ENCODE data around the gene TEC.

Gene TEC

DNA sequence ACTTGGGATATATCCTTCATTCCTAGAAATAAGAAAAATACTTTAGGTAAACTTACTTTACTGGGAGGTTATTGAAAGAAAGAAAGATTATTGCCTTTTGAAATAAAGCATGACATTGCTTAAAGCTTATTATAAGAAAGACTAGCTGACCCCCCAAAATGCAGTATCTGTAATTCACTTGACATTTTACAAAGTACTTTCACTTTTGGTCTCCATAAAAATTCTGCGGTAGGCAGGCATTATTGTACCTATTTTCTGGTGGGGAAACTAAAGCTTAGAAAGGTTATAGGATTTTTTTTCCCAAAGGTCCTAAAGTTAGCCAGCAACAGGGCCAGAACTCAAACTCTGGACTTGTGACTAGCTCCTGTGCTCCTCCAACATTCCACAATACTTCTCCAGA lies 105.9 kb downstream of the TEC start:
- no peak for DNase-seq (ENCODE audit: low read depth)

- peak; percentile 68 for DNase-seq (ENCODE audit: low read depth)
Observed at GRCh38 chr4:48162162-48162561, 107.5 kb downstream of the TEC start.

GRCh38 chr4:48157271-48157670 lies 112.4 kb downstream of the TEC start:
- no peak for DNase-seq (ENCODE audit: low read depth)

DNA sequence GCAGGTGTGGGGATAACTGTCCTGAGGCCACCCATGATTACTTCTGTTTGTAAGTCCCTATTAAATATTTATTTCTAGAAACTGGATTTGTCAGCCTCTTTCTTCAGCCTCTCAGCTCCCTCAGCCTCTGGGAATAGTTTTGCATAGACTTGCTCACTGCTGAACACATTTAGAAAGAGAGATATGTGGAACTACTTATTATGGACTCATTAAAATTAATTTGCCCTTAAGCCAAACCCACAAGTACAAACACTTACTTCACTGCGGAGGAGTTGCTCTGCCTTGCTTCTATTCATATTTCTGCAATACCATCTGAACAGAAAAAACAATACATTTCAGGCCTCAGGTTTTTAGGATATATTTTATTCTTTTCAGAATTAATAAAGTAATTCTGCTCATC lies 113.2 kb downstream of the TEC start:
- no peak for DNase-seq (ENCODE audit: low read depth)

- no peak for DNase-seq (ENCODE audit: low read depth)
Observed at GRCh38 chr4:48153791-48154550, 115.7 kb downstream of the TEC start.

DNA sequence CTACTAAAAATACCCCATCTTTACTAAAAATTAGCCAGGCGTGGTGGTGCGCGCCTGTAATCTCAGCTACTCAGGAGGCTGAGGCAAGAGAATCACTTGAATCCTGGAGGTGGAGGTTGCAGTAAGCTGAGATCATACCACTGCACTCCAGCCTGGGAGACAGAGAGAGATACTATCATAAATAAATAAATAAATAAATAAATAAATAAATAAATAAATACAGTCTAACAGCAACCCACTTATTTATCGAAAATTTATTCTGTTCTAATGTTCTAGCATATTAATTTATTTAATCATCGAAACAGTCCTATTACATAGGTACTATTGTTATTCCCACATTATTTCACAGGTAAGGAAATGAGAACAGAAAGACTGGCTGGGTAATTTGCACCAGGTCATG lies 117.4 kb downstream of the TEC start:
- no peak for DNase-seq (ENCODE audit: low read depth)

GRCh38 chr4:48149827-48150370 lies 119.7 kb downstream of the TEC start:
- DNase-seq (ENCODE audit: low read depth): no peak

GRCh38 chr4:48147621-48148020 lies 122.0 kb downstream of the TEC start:
- DNase-seq (ENCODE audit: low read depth): peak; percentile 24

GRCh38 chr4:48141048-48141447 lies 128.6 kb downstream of the TEC start:
- DNase-seq (ENCODE audit: low read depth): peak; percentile 50

DNA sequence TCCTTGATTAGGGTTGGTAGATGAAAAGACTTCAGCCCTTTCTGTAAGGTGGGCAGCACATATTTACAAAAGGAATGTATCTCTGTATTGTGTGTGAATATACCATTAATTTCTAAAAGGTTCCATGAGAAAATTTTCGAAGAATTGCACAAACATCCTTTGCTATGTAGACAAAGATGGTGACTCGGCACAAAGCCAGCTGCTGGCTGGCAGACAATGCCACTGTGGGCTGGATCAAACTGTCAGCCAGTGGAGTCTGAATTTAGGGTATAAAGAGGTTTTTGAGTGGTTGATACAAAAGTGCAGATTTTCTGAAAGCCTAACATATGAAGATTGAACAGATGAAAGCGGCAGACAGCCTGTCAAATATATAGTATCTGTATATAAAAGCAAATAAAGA lies 129.9 kb downstream of the TEC start:
- peak; percentile 29 for DNase-seq (ENCODE audit: low read depth)

DNA sequence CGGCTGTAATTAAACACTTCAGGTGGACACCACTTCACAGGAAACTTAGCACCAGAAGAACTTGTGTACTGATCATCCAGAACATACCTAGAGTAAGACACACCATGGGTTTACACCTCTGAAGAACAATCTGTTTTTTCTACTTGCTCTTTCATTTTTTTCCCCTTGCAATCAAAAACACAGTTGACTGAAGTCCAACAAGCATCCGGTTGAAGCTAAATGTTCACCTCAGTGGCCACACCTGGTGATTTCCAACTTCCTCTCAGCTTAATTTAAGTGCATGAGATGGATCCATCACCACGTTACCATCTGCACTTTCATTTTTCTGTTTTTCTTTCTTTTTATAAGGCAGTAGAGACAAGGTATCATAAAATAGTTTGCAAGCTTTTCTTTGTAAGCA lies 130.7 kb downstream of the TEC start:
- DNase-seq (ENCODE audit: low read depth): no peak

- no peak for DNase-seq (ENCODE audit: low read depth)
Observed at GRCh38 chr4:48138511-48138910, 131.1 kb downstream of the TEC start.

DNA sequence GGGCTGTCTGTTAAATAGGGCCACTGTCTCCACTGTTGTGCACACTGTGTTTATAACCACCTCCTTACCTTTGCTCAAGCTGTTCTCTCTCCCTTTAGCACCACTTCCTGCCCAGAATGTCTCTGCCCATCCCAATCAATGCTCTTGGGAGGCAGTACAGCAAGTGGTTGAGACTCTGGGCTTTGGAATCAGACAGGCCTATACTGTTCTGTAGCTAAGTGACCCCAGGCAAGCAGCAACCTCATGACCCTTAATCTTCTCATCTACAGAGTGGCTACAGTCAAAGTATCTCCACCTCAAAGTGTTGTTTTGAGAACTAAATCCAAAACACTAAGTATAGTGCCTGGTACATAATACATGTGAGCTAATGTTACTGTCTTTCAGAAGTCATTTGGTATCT lies 131.8 kb downstream of the TEC start:
- no peak for DNase-seq (ENCODE audit: low read depth)

GRCh38 chr4:48134081-48134480 lies 135.6 kb downstream of the TEC start, which contains the start of gene TXK:
TXK (minus strand) TSS chr4:48134250; CDS start chr4:48134170, 80 bp downstream.
- DNase-seq (ENCODE audit: low read depth): no peak

- peak; percentile 20 for DNase-seq (ENCODE audit: low read depth)
Observed at GRCh38 chr4:48133669-48134068, 136.0 kb downstream of the TEC start.

DNA sequence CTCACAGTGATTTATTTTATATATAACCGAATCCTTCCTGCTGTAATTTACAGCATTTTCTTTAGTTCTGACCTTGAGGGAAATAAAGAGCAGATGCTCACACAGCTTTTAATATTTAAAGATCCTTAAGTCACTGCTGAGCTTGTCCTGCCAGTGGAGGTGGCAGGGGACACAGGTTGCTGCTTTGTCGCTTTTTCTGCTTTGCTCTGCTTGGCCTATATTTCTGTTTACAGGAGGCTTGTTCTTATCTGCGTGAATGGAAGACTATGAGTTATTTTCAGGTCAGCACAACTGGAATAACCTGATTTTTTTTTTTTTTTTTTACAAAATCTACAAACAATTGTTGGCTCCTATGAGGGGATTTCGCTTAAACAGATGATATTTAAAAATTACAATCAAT lies 137.9 kb downstream of the TEC start:
- DNase-seq (ENCODE audit: low read depth): no peak

DNA sequence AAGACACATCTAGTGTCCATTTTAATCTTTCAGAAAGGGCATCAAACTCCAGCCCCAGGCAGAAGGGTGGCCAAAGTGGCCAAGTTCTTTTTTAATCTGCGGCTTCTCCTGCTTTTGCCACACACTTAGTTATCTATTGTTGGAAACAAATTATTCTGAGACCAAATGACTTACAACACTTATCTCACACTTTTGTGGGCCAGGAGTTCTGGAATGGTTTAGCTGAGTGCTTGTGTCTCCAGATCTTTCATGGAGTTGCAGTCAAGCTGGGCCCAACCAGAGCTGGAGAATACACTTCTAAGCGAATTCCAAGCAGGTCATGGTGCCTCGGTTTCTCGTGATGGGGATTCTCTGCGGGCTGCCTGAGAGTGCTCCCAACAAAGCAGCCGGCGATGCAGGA lies 139.5 kb downstream of the TEC start:
- no peak for DNase-seq (ENCODE audit: low read depth)

- no peak for DNase-seq (ENCODE audit: low read depth)
Observed at GRCh38 chr4:48129307-48130014, 140.2 kb downstream of the TEC start.

- peak; percentile 94 for DNase-seq (ENCODE audit: low read depth)
Observed at GRCh38 chr4:48127682-48128404, 141.8 kb downstream of the TEC start.

- no peak for DNase-seq (ENCODE audit: low read depth)
Observed at GRCh38 chr4:48127231-48127630, 142.4 kb downstream of the TEC start.

DNA sequence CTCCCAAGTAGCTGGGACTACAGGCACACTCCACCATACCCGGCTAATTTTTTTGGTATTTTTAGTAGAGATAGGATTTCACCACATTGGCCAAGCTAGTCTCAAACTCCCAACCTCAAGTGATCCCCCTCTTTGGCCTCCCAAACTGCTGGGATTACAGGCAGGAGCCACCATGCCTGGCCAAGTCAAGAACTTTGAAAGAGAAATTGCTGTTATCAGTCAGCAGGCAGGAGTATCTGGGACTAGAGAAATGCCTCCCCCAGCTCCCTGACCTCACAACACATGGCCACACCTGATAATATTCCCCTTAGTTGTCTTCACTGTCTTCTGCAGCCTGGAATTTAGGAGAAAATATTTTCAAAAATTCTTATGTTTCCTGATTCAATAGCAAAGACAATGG lies 143.0 kb downstream of the TEC start:
- DNase-seq (ENCODE audit: low read depth): no peak

- no peak for DNase-seq (ENCODE audit: low read depth)
Observed at GRCh38 chr4:48124870-48125269, 144.8 kb downstream of the TEC start.

- DNase-seq (ENCODE audit: low read depth): no peak
Observed at GRCh38 chr4:48122756-48123155, 146.9 kb downstream of the TEC start.
